Right lobe of liver (tissue), 6 donors: ENCODE measurements around the gene DAP. TPM values are rescaled to one million over a fixed set of nuclear protein-coding genes. Genes with fewer than 3 reads are reported as not detected.
A peak's percentile ranks its signal among the peaks of the same experiment; 100 is the strongest.

ENCODE experiments used
- ATAC-seq, 4 donors: fragments of 200-7000 bp; cut with Tn5 transposase; one replicate each; pipeline ENCODE4 v1.9.1; 2020; ENCODE audit warnings: mild to moderate bottlenecking in 4 of 4, moderate library complexity in 4 of 4
- DNase-seq, 3 donors: peaks; one replicate each; pipeline ENCODE4 v3.0.0-alpha.2; 2020
- H3K27ac ChIP-seq, 3 donors: fragments of 200-600 bp; one replicate each; pipeline ENCODE4 v1.8.0; 2022
- H3K27me3 ChIP-seq, 2 donors: fragments of 200-600 bp; one replicate each; pipeline ENCODE4 v1.8.0; 2022
- H3K36me3 ChIP-seq, 4 donors: fragments of 200-600 bp; sonication (generic) in 1 of 4; one replicate each; pipeline versions ENCODE4 v1.5.1 to v1.8.0; 2017 to 2022; ENCODE audit warnings: control low read depth in 1 of 4
- H3K4me1 ChIP-seq, 4 donors: fragments of 200-600 bp; sonication (generic) in 1 of 4; one replicate each; pipeline versions ENCODE4 v1.5.1 to v1.8.0; 2017 to 2022; ENCODE audit warnings: control low read depth in 1 of 4
- H3K4me3 ChIP-seq, 3 donors: fragments of 200-600 bp; one replicate each; pipeline ENCODE4 v1.8.0; 2022
- H3K9me3 ChIP-seq, 4 donors: fragments of 200-600 bp; sonication (generic) in 1 of 4; one replicate each; pipeline versions ENCODE4 v1.5.1 to v1.8.0; 2017 to 2022; ENCODE audit warnings: control low read depth in 1 of 4
- POLR2A ChIP-seq: fragments of 450-650 bp; IDR thresholded peaks from one replicate; pipeline ENCODE4 v1.6.1; 2017; ENCODE audit warnings: antibody characterized with exemption, mild to moderate bottlenecking
- WGBS: methylation state at CpG from one replicate; pipeline ENCODE4 v1.1.6; 2018; ENCODE audit warnings: low coverage, low lambda C conversion rate; ENCODE audit not compliant: insufficient coverage; ENCODE audit errors: missing lambda C conversion rate; 5-methylcytosine and 5-hydroxymethylcytosine counted together
- intact Hi-C, 2 donors: fragments of 100-400 bp; cut with DNase I; formaldehyde crosslinking; loops; one replicate each; pipeline versions ENCODE4 v1.11.2 to v1.14.1; 2022
- total RNA-seq, 6 experiments: library from RNA; depleted of rRNA in 2 of 6; stranded (reverse); fragments of >200 nt in 2 of 6; fragmentation: NEBNext Ultra II Directional in 3 of 6; extraction: Animal tissue kit (Norgen Biotek cat#: 25700) in 3 of 6; gene quantifications; one replicate each; pipeline versions ENCODE4 v1.1.0 to v1.2.4, GENCODE V29; 2016 to 2023
- TF ChIP-seq, protein P1 (sequence below), 4 donors: fragments of 200-600 bp in 3 of 4; fragments of 450-650 bp in 1 of 4; IDR thresholded peaks; one replicate each; pipeline versions ENCODE4 v1.5.1 to v1.8.0; 2016 to 2022; ENCODE audit warnings: antibody characterized with exemption in 4 of 4, mild to moderate bottlenecking in 2 of 4
- donor health status: DM: no; HTN: yes; CAD: no.
- donor health status: DM: no; HTN: no; CAD: no.
- donor health status: DM: no; HTN: no; CAD: no.
- donor health status: DM: no; HTN: yes; CAD: no.
- donor health status: DM: no; HTN: yes; CAD: no.

DAP gene
- total RNA-seq, 6 experiments from 2014 or later, result 97.0 to 126 (median 104) TPM

DNA sequence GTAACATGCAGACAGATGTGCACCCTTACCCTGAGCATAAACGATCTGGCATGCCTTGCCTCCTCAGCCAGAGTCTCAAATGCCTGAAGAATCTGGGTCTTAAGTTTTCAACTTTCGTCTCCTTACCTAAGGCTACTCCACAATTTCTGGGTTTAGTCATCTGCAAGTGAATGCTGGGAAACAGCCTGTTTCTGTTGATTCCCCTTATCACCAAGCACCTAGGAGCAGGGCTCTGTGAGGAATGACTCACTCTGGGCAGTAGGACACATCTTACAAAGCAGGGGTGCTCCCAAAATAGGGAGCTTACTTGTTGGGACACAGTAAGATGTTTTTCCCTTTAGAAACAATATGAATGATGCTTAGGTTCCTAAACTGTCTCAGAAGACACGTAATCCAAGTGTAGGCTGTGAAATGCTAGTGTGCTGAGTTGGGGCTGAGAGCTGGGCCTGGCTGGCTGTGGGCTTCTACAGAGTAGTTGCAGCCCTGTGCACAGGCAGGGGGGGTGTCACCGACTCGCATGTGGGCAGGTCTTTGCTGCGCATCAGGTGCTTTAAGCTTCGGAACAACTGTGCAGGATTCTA lies 58.0 kb downstream of the DAP start:
- no peak for DNase-seq
- WGBS, result 79% methylated on average over 5 of the region's 7 CpGs

DNA sequence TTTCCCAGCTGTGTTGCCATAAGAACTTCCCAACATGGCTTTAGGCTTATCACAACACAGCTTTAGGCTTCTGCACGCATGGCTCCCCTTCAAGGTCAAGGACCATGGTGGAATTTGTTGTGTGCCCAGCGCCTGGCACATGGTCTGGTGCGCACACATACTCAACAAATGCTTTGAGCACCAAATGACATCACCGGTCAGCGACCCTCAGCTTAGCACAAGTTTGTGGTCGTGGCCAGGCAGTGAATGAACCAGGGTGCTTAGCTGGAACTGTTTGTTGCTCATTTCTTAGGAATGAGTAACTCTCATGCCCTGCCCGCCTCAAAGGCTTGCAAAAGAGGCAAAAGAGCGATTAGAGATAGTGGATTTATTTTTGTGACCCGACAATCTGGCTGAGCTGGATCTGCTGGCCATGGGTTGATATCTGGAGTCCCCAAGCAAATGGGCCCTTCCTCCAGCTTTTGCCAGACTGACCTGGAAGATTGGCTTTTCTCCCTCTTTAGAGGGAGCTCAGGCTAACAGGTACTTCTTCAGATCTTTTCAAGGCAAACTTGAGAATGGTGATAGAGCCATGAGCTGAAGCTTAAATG lies 58.9 kb downstream of the DAP start:
- H3K36me3 ChIP-seq, result no peaks in the 10 kb centered on the region
- H3K9me3 ChIP-seq, result no peaks in the 10 kb centered on the region
- H3K27me3 ChIP-seq, result no peaks in the 10 kb centered on the region
- H3K27ac ChIP-seq, result peak overlapping the region in 1 of 3 donors; percentile 22
- no peak for DNase-seq
- peak in 3 of 4 donors; percentile 7 to 35 (median 8) for ATAC-seq
- no peak overlapping the region for H3K4me3 ChIP-seq
- TF ChIP-seq, protein P1, sequence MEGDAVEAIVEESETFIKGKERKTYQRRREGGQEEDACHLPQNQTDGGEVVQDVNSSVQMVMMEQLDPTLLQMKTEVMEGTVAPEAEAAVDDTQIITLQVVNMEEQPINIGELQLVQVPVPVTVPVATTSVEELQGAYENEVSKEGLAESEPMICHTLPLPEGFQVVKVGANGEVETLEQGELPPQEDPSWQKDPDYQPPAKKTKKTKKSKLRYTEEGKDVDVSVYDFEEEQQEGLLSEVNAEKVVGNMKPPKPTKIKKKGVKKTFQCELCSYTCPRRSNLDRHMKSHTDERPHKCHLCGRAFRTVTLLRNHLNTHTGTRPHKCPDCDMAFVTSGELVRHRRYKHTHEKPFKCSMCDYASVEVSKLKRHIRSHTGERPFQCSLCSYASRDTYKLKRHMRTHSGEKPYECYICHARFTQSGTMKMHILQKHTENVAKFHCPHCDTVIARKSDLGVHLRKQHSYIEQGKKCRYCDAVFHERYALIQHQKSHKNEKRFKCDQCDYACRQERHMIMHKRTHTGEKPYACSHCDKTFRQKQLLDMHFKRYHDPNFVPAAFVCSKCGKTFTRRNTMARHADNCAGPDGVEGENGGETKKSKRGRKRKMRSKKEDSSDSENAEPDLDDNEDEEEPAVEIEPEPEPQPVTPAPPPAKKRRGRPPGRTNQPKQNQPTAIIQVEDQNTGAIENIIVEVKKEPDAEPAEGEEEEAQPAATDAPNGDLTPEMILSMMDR (IDR thresholded peaks at IDR 0.05), result no peak
- no peak for TF ChIP-seq POLR2A
- WGBS, result 74% methylated on average over 9 of the region's 9 CpGs
- intact Hi-C loops, result no loop called here
- peaks cover 0 to 30% (median 8%) of the 10 kb centered on the region in 4 donors for H3K4me1 ChIP-seq

More for the DNA sequence above, 58.0 kb downstream of the DAP start:
- H3K4me3 ChIP-seq, result no peak overlapping the region
- H3K4me1 ChIP-seq, result peaks cover 0 to 30% (median 8%) of the 10 kb centered on the region in 4 donors
- intact Hi-C loops, result no loop called here
- no peaks in the 10 kb centered on the region for H3K36me3 ChIP-seq
- TF ChIP-seq POLR2A, result no peak
- TF ChIP-seq, protein P1 (IDR thresholded peaks at IDR 0.05), result no peak
- peak overlapping the region in 1 of 3 donors; percentile 22 for H3K27ac ChIP-seq
- H3K27me3 ChIP-seq, result no peaks in the 10 kb centered on the region
- no peaks in the 10 kb centered on the region for H3K9me3 ChIP-seq
- peak in 1 of 4 donors; percentile 47 for ATAC-seq

DNA sequence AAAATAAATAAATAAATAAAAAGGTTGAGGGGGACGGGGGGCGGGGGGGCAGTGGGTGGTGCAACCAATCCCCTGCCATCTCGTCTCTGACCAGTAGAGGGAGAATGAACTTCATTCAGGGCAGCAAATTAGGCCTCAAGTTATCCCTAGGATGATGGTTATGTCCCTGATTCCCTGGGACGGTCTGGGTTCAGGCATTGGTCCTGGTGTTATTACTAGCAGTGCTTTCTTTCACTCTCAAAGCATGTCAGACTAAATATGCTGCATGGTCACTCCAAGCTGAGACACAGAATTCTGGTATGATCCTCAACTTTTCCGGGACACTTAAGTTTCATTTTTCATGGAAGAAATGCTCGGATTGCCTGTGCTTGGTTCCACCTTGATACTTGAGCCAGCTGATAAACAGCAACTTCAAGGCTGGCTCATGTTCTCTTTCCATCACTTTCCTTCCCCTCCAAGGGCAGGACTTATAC lies 59.4 kb downstream of the DAP start:
- peak; percentile 64 to 72 (median 66) for ATAC-seq
- Histone ChIP-seq H3K4me3 (no peak overlapping the region), H3K27me3 (no peaks in the 10 kb centered on the region), H3K9me3 (no peaks in the 10 kb centered on the region), H3K4me1 (peaks cover 0 to 30% (median 8%) of the 10 kb centered on the region in 4 donors), H3K36me3 (no peaks in the 10 kb centered on the region), H3K27ac (peak overlapping the region in 1 of 3 donors; percentile 22)
- 45% methylated on average over 6 of the region's 6 CpGs for WGBS
- DNase-seq, result no peak
- TF ChIP-seq, protein P1 (IDR thresholded peaks at IDR 0.05), result peak; percentile 24 to 77 (median 72)
- no peak for TF ChIP-seq POLR2A
- intact Hi-C loops, result no loop called here

DNA sequence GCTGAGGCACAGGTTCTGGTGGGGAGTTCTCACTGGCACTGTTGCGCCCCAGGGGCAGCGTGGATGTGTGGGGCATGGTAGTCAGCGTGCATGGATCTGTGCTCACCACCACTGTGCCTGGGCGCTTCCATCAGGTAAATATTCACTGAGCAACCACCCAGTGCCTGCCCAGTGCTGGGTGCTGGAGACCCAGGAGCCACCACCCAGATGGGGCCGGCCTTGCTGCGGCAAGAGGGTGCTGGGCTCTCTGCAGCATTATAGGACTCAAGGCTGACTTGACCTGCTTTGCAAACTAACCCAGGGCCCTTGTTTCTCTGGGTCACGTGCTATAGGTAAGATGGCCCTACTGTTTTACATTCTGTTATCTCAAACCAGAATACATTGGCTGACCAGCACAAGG lies 60.5 kb downstream of the DAP start:
- intact Hi-C loops, result no loop called here

More for the DNA sequence above, 60.5 kb downstream of the DAP start:
- H3K27ac ChIP-seq, result no peak overlapping the region
- H3K27me3 ChIP-seq, result no peaks in the 10 kb centered on the region
- DNase-seq (no peak), ATAC-seq (no peak)
- H3K4me3 ChIP-seq, result no peak overlapping the region
- no peaks in the 10 kb centered on the region for H3K36me3 ChIP-seq
- 100% methylated on average over 3 of the region's 7 CpGs for WGBS
- TF ChIP-seq POLR2A, result no peak
- TF ChIP-seq, protein P1 (IDR thresholded peaks at IDR 0.05), result no peak
- no peaks in the 10 kb centered on the region for H3K9me3 ChIP-seq
- H3K4me1 ChIP-seq, result peaks cover 0 to 30% (median 8%) of the 10 kb centered on the region in 4 donors
